Retinal pigment epithelial cell (primary cell): ENCODE results near the gene CCDC97.

Source experiments
- DNase-seq: peaks from one replicate; pipeline ENCODE4 v3.0.0-alpha.2; 2010; ENCODE audit warnings: low read depth
- H3K4me3 ChIP-seq: 2 replicates; pipeline ENCODE4 v1.5.1; 2011; ENCODE audit warnings: mild to moderate bottlenecking, low read length, control low read depth, moderate library complexity
- CTCF ChIP-seq: conservative IDR thresholded peaks from 2 replicates; pipeline ENCODE4 v1.5.1; 2011; ENCODE audit warnings: low read depth, low read length, control low read depth, inconsistent platforms

CCDC97 gene

GRCh38 chr19:41325640-41325946, 15.6 kb downstream of the CCDC97 start:
- no peak for TF ChIP-seq CTCF
- peak overlapping the region; percentile 35 for H3K4me3 ChIP-seq

GRCh38 chr19:41325947-41326706, 16.2 kb downstream of the CCDC97 start:
- H3K4me3 ChIP-seq: peak overlapping the region; percentile 35
- no peak for TF ChIP-seq CTCF
- DNase-seq: no peak

More at GRCh38 chr19:41325640-41325946, 15.6 kb downstream of the CCDC97 start:
- no peak for DNase-seq

GRCh38 chr19:41327076-41327575, 17.2 kb downstream of the CCDC97 start:
- peak overlapping the region; percentile 5 for H3K4me3 ChIP-seq
- TF ChIP-seq CTCF: no peak
- DNase-seq: no peak

- TF ChIP-seq CTCF: no peak
- DNase-seq: peak; percentile 70
- peak overlapping the region; percentile 5 for H3K4me3 ChIP-seq
Measured at GRCh38 chr19:41327576-41328156, 17.7 kb downstream of the CCDC97 start.

- TF ChIP-seq CTCF: no peak
- H3K4me3 ChIP-seq: no peak overlapping the region
- DNase-seq: no peak
Measured at GRCh38 chr19:41328157-41328841, 18.3 kb downstream of the CCDC97 start.

GRCh38 chr19:41328842-41329225, 18.9 kb downstream of the CCDC97 start:
- TF ChIP-seq CTCF: no peak
- H3K4me3 ChIP-seq: no peak overlapping the region

More at GRCh38 chr19:41328842-41329225, 18.9 kb downstream of the CCDC97 start:
- DNase-seq: no peak
